SK-MEL-5 (cell line): Measurements from ENCODE around the gene DPP10. TPM values are rescaled to one million over a fixed set of nuclear protein-coding genes. Genes with fewer than 3 reads are reported as not detected.
A peak's percentile ranks its signal among the peaks of the same experiment; 100 is the strongest.

Experiments
- DNase-seq: peaks from one replicate; pipeline ENCODE4 v3.0.0-alpha.2; 2016; ENCODE audit warnings: low read depth, low spot score
- in situ Hi-C: cut with HindIII; loops from 2 replicates; pipeline ENCODE4 v1.10.0; 2016; ENCODE audit warnings: low sequenced_read_pairs, high pct_unique_total_duplicates, low pct_unique_long_range_greater_than_20kb
- total RNA-seq: library from RNA; depleted of rRNA; stranded (reverse); fragments of >200 nt; shearing (Covaris generic); gene quantifications from 2 replicates; pipeline ENCODE4 v1.2.3, GENCODE V29; 2014

DPP10 gene
- total RNA-seq, 1 experiment from 2014 or later = not detected

DNA sequence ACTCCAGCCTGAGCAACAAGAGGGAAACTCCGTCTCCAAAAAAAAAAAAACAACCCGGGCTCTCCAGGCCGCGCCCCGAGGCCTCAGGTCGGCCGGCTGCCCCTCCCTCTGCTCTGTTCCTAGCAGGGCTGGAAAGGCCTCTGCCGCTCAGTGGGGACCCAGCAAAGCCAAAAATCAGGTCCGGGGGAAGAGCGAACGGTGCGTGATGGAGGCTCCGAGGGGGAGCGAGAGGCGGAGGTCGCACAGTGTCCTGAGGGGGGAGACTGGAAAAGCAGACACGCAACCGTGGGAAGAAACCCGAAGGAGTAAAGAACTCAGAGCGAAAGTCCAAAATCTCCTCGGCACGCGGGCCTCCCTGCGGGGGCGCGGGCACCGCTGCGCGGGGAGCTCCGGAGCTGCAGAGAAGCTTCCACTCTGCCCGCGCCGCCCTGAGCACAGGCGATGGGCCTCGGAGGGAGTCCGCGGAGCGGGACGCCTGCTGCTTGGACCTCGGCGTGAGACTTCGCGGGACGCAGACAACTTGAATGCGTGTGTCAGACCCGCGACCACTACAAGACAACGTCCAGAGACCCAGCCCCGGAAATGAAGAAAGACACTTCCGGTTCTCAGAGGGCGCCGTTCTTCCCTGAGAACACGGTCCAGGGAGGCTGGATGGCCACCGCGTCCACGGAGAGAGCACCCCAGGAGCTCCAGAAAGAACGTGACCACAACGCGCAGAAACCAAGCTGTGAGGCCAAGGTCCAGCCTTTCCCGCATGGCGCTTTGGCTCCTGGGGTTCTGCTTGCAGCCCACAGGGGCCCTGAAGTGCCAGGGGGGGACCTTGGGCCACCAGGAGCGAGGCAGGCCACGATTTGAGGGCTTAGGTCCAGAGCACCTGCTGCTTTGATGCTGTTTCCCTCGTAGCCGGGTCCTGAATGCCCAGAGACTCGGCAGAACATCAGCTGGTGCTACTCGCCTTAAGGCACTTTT is 219.8 kb downstream of the DPP10 start:
- in situ Hi-C loops = no loop called here
- DNase-seq = peak; percentile 5

DNA sequence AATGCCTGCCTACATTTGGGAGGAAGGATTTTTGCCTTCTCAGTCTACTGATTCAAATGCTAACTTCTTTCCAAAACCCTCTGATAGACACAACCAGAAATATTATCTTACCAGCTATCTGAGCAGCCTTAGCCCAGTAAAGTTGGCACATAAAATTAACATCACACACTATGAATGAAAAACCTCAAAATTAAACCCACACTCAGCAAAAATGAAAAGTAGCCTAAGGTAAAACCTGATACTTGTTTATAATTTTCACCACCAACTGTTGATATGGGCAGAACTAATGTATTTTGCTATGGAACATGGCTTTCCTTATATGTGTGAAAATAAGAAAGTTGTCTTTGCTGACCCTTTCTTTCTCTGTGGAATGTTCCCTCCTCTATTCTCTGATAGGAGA is 226.0 kb downstream of the DPP10 start:
- in situ Hi-C loops = no loop called here
- no peak for DNase-seq

DNA sequence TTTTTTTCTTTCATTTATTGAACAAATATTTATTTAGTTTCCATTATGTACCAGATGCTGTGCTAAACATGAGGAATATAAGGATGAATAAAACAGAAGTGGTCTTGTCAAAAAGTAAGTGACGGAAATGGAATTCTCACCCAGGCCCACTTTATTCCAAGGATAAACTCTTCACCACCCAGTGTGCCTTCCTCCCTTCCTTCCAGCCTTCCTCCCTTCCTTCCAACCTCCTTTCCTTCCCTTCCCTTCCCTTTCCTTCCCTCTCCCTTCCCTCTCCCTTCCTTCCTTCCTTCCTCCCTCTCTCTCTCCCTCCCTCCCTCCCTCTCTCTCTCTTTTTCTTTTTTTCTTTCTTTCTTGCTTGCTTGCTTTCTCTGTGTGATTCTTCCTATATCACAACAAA is 240.8 kb downstream of the DPP10 start:
- in situ Hi-C loops = no loop called here
- DNase-seq = no peak

- no peak for DNase-seq
- in situ Hi-C loops = no loop called here
Observed at GRCh38 chr2:114684403-114684802, 242.0 kb downstream of the DPP10 start.

DNA sequence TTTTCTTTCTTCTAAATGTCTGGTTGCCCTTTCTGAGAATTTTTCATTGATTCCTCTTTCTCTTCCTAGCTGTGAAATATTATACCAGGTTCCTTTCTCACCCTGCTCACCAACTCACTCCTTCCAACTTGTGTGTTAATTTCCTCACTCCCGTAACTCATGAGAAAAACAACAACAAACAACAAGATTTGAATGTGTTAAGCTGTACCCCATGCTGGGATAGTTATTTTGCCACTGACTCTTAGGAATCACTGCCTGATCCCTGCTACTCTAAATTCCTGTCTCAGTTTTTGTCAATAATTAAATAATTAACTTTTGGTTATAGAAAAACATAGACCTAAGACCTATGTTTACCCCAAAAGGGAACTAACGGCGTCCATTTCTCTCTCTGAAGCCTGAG is 242.7 kb downstream of the DPP10 start:
- no peak for DNase-seq
- in situ Hi-C loops = no loop called here

DNA sequence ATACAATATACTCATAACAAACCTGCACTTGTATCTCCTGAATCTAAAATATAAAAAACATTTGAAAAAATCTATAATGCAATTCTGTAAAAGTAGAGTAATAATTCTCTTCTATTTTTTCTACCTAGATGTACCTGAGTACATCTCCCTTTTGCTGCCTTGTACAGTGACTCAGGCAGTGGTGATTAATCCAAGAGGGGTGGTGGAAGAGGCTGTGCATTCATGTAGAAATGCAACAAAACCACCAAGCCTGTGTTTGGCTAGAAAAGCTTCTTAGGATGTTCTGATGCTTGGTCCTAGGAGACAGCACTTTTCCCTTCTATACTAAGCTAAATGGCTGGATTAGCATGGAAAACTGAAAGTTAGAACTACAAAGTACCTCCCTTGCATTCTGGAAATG is 245.8 kb downstream of the DPP10 start:
- no peak for DNase-seq
- in situ Hi-C loops = no loop called here

DNA sequence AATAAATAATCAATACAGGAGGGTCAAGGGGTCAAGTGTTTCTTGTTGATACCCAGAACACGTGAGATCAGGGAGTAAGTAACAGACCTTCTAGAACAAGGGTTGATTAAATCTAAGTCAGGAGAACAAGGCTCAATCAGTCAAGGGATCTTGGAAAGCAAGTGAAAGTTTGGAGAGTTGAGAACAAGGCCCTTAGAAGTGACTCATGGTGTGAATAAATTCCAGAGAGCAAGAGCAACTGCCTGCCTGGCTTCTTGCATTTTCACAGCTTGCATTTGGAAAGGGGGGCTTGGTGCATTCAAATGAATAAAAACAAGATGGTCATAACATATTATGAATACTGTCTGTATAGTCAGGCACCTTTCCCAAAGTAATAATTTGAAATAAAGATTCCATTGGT is 256.1 kb downstream of the DPP10 start:
- no peak for DNase-seq

GRCh38 chr2:114699423-114699944 is 257.0 kb downstream of the DPP10 start:
- no peak for DNase-seq
- in situ Hi-C loops = no loop called here

More for the DNA sequence above, 256.1 kb downstream of the DPP10 start:
- in situ Hi-C loops = no loop called here

GRCh38 chr2:114700440-114700839 is 258.0 kb downstream of the DPP10 start:
- no peak for DNase-seq
- in situ Hi-C loops = no loop called here

GRCh38 chr2:114709936-114710850 is 267.8 kb downstream of the DPP10 start:
- DNase-seq = no peak
- in situ Hi-C loops = no loop called here

DNA sequence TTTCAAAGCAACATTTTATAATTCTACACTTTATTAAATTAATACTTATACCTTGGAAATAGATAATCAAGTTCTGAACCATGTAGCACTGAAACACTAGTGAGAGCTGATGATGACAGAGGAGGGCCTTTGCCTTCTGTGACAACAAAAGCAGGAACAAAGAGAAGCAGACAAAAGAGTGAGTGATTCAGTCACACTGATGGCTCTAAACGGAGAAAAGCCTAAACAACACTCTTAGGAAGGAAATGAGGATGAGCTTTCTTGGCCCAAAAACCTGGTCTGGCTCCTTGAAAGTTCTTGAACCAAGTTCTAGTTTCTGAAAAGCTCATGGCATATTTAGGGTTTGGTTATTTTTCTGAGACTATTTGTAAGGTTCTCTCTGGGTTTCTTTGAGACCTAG is 271.9 kb downstream of the DPP10 start:
- no peak for DNase-seq
- in situ Hi-C loops = no loop called here

- DNase-seq = no peak
- in situ Hi-C loops = no loop called here
Observed at GRCh38 chr2:114717049-114717448, 274.6 kb downstream of the DPP10 start.

DNA sequence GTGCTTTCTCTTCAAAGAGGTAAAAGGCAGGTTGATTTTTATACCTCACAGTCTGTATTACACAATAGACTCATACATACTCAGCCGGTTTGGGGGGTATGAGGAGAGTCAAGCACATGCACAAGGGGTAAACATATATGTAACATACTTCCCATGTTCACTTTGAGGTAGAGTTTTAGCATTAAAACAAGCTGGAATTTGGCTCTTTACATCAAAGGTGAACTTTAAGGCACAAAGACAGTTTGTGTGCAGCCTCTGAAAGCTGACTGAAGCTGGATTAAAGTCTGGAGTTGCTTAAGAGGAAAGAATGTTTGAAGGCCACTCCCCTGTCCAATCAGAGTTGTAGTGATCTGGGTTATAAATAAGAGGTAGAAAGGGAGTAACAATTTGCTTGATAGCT is 282.0 kb downstream of the DPP10 start:
- in situ Hi-C loops = no loop called here
- DNase-seq = no peak

GRCh38 chr2:114727012-114727411 is 284.6 kb downstream of the DPP10 start:
- in situ Hi-C loops = no loop called here
- DNase-seq = no peak

DNA sequence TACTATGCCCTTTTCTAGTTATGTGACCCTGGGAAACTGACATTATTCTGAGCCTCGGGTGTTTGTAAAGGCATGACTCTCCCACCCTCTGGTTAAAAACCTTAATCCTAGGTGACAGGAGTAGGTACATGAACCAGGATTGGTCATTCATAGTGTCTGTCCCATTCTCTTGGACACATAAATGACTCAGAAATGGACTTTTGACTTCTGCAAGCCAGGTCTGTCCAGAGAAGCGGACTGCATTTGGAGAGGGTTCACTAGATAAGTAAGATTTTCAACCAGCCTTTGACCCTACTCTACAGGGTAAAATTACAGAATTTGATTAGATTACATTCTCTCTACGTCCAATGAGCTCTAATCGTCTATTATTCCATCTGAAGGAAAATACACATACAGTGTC is 285.9 kb downstream of the DPP10 start:
- in situ Hi-C loops = no loop called here
- DNase-seq = no peak

DNA sequence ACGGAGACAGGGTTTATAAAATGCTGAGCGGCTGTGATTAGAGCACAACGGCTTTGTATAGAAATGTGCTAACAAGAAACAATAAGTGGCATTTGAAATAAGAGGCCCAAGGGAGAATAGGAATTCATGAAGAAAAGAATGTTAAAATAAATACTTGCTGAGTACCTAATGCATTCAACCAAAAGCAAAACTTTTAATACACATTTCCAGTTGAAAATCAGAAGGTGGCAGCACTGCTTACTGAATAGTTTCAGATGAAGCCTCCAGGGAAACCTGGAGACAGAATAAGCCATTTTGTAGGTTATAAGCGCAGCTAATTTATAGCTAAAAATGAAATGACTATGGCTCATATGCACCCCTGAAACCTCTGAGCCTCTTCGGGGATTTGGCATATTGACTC is 286.6 kb downstream of the DPP10 start:
- peak; percentile 37 for DNase-seq
- in situ Hi-C loops = no loop called here

GRCh38 chr2:114735126-114735525 is 292.7 kb downstream of the DPP10 start:
- DNase-seq = no peak
- in situ Hi-C loops = no loop called here

DNA sequence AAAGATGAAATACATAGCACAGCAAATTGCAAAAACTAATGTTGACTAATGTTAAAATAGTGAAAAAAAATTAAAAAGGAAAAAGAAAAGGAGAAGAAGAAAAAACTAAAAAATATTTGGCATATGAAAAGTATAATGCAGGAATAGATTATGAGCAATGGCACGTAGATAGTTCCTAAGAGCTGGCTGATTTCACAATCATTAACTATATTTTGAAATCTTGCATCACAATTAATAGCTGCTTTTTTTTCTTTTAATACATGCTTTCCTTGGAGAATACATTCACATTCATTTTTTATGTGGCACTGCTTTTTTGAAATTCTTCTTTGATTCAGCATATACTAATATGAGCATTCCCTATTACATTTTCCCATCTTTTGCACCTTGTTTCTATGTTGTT is 299.8 kb downstream of the DPP10 start:
- in situ Hi-C loops = no loop called here
- DNase-seq = no peak
